Sigmoid colon (tissue), 3 donors: ENCODE measurements around the gene NCKAP5.

Source experiments
- CTCF ChIP-seq, 4 experiments: fragments of 450-650 bp in 3 of 4; fragments of 200-600 bp in 1 of 4; IDR thresholded peaks; one replicate each; pipeline ENCODE4 v1.5.1; 2016 to 2019; ENCODE audit warnings: antibody characterized with exemption in 4 of 4, mild to moderate bottlenecking in 3 of 4, moderate library complexity in 2 of 4
- POLR2A ChIP-seq, 2 donors: fragments of 450-650 bp; IDR thresholded peaks; one replicate each; pipeline ENCODE4 v1.6.1; 2016; ENCODE audit warnings: antibody characterized with exemption in 2 of 2, mild to moderate bottlenecking in 2 of 2, moderate library complexity in 2 of 2

GRCh38 chr2:132814651-132815050 is 753.6 kb downstream of the NCKAP5 start:
- TF ChIP-seq CTCF (IDR thresholded peaks at IDR 0.05) (no peak), POLR2A (IDR thresholded peaks at IDR 0.05) (no peak)
